H9 (cell line): Measurements from ENCODE around the gene WDR77. TPM values are rescaled to one million over a fixed set of nuclear protein-coding genes. Genes with fewer than 3 reads are reported as not detected.

Source experiments
- DNase-seq: peaks from one replicate; pipeline ENCODE4 v3.0.0-alpha.2; 2017
- H2AFZ ChIP-seq: one replicate; pipeline ENCODE4 v1.6.1; 2013; ENCODE audit warnings: mild to moderate bottlenecking, low read length, control low read depth, moderate library complexity
- H2AK5ac ChIP-seq: 2 replicates; pipeline ENCODE4 v1.6.1; 2013; ENCODE audit warnings: low read length, control low read depth, mixed read lengths; ENCODE audit not compliant: insufficient read length
- H2BK120ac ChIP-seq: one replicate; pipeline ENCODE4 v1.6.1; 2013; ENCODE audit warnings: low read depth, mild to moderate bottlenecking, low read length, control low read depth, inconsistent platforms; ENCODE audit not compliant: poor library complexity, severe bottlenecking
- H2BK12ac ChIP-seq: 2 replicates; pipeline ENCODE4 v1.6.1; 2013; ENCODE audit warnings: low read length, control low read depth, mixed read lengths, low read depth; ENCODE audit not compliant: insufficient read length
- H2BK15ac ChIP-seq: 2 replicates; pipeline ENCODE4 v1.6.1; 2013; ENCODE audit warnings: low read depth, low read length, control low read depth
- H2BK20ac ChIP-seq: one replicate; pipeline ENCODE4 v1.6.1; 2013; ENCODE audit warnings: low read depth, mild to moderate bottlenecking, low read length, control low read depth, inconsistent platforms; ENCODE audit not compliant: poor library complexity, severe bottlenecking
- H2BK5ac ChIP-seq: 2 replicates; pipeline ENCODE4 v1.6.1; 2013; ENCODE audit warnings: low read length, control low read depth, mixed read lengths; ENCODE audit not compliant: insufficient read length
- H3K14ac ChIP-seq: 2 replicates; pipeline ENCODE4 v1.6.1; 2013; ENCODE audit warnings: low read length, control low read depth; ENCODE audit not compliant: insufficient read depth
- H3K18ac ChIP-seq: 2 replicates; pipeline ENCODE4 v1.6.1; 2013; ENCODE audit warnings: low read depth, mild to moderate bottlenecking, mixed read lengths, low read length, control low read depth; ENCODE audit not compliant: insufficient read length
- H3K23ac ChIP-seq: 2 replicates; pipeline ENCODE4 v1.6.1; 2013; ENCODE audit warnings: low read length, control low read depth, mixed read lengths, low read depth; ENCODE audit not compliant: insufficient read length
- H3K23me2 ChIP-seq: 2 replicates; pipeline ENCODE4 v1.6.1; 2013; ENCODE audit warnings: low read depth, mild to moderate bottlenecking, mixed read lengths, low read length, control low read depth; ENCODE audit not compliant: insufficient read length, poor library complexity, severe bottlenecking
- H3K27ac ChIP-seq: 2 replicates; pipeline ENCODE4 v1.5.1; 2013; ENCODE audit warnings: low read length, control low read depth, mixed read lengths, low read depth; ENCODE audit not compliant: insufficient read length
- H3K27me3 ChIP-seq: 2 replicates; pipeline ENCODE4 v1.6.1; 2013; ENCODE audit warnings: low read length, control low read depth, inconsistent platforms; ENCODE audit not compliant: insufficient read depth
- H3K4ac ChIP-seq: 2 replicates; pipeline ENCODE4 v1.6.1; 2013; ENCODE audit warnings: low read depth, mild to moderate bottlenecking, control low read depth, inconsistent platforms, low read length, moderate library complexity
- H3K4me1 ChIP-seq: 2 replicates; pipeline ENCODE4 v1.6.1; 2013; ENCODE audit warnings: low read length, control low read depth, inconsistent platforms; ENCODE audit not compliant: insufficient read depth
- H3K4me2 ChIP-seq: 2 replicates; pipeline ENCODE4 v1.6.1; 2013; ENCODE audit warnings: low read length, control low read depth, mixed read lengths; ENCODE audit not compliant: insufficient read length, insufficient read depth
- H3K56ac ChIP-seq: 2 replicates; pipeline ENCODE4 v1.6.1; 2013; ENCODE audit warnings: low read depth, mild to moderate bottlenecking, mixed read lengths, low read length, control low read depth; ENCODE audit not compliant: insufficient read length
- H3K79me1 ChIP-seq: 2 replicates; pipeline ENCODE4 v1.6.1; 2013; ENCODE audit warnings: low read depth, mild to moderate bottlenecking, moderate library complexity, low read length, control low read depth, inconsistent platforms; ENCODE audit not compliant: insufficient read depth, poor library complexity, severe bottlenecking
- H3K79me2 ChIP-seq: 2 replicates; pipeline ENCODE4 v1.6.1; 2013; ENCODE audit warnings: low read length, control low read depth, inconsistent platforms; ENCODE audit not compliant: insufficient read depth
- H3K9ac ChIP-seq: 2 replicates; pipeline ENCODE4 v1.6.1; 2013; ENCODE audit warnings: low read length, control low read depth, mixed read lengths; ENCODE audit not compliant: insufficient read length; ENCODE audit errors: extremely low read depth
- H3K9me3 ChIP-seq: one replicate; pipeline ENCODE4 v1.6.1; 2013; ENCODE audit warnings: low read depth, low read length, inconsistent platforms; ENCODE audit not compliant: control insufficient read depth
- H3T11ph ChIP-seq: one replicate; pipeline ENCODE4 v1.6.1; 2013; ENCODE audit warnings: mild to moderate bottlenecking, low read length, control low read depth, inconsistent platforms
- H4K20me1 ChIP-seq: one replicate; pipeline ENCODE4 v1.6.1; 2013; ENCODE audit not compliant: control insufficient read depth, insufficient read length, insufficient read depth
- H4K5ac ChIP-seq: 2 replicates; pipeline ENCODE4 v1.6.1; 2013; ENCODE audit warnings: low read depth, mild to moderate bottlenecking, mixed read lengths, low read length, control low read depth; ENCODE audit not compliant: insufficient read length
- H4K8ac ChIP-seq: replicated peaks from 2 replicates; pipeline ENCODE4 v1.6.1; 2013; ENCODE audit warnings: low read length, control low read depth, mixed read lengths, low read depth; ENCODE audit not compliant: insufficient read length
- H4K91ac ChIP-seq: 2 replicates; pipeline ENCODE4 v1.6.1; 2013; ENCODE audit warnings: low read depth, mild to moderate bottlenecking, moderate library complexity, mixed read lengths, low read length, control low read depth; ENCODE audit not compliant: insufficient read length
- H3K27ac Mint-ChIP-seq, 3 experiments: 2 replicates in 2 of 3; 3 replicates in 1 of 3; pipeline ENCODE4 v1.8.0; 2020 to 2021; ENCODE audit warnings: mixed read lengths in 3 of 3, mild to moderate bottlenecking in 1 of 3, moderate library complexity in 1 of 3
- H3K27me3 Mint-ChIP-seq: 2 replicates; pipeline ENCODE4 v1.8.0; 2021; ENCODE audit warnings: low read depth, mild to moderate bottlenecking, moderate library complexity, mixed read lengths
- H3K36me3 Mint-ChIP-seq, 3 experiments: 2 replicates in 2 of 3; 3 replicates in 1 of 3; pipeline ENCODE4 v1.8.0; 2020 to 2021; ENCODE audit warnings: low read depth in 3 of 3, mixed read lengths in 3 of 3; ENCODE audit not compliant: insufficient read depth in 1 of 3
- H3K4me1 Mint-ChIP-seq, 2 experiments: 2 replicates each; pipeline ENCODE4 v1.8.0; 2020; ENCODE audit warnings: mixed read lengths in 2 of 2
- H3K4me3 Mint-ChIP-seq, 2 experiments: 2 replicates in 1 of 2; 3 replicates in 1 of 2; pipeline ENCODE4 v1.8.0; 2020 to 2021; ENCODE audit warnings: mild to moderate bottlenecking in 2 of 2, mixed read lengths in 2 of 2, moderate library complexity in 1 of 2
- H3K9me3 Mint-ChIP-seq, 2 experiments: 2 replicates in 1 of 2; 3 replicates in 1 of 2; pipeline ENCODE4 v1.8.0; 2020; ENCODE audit warnings: mild to moderate bottlenecking in 2 of 2, mixed read lengths in 2 of 2, moderate library complexity in 1 of 2
- whole genome bisulfite sequencing: extraction: QIAGEN DNeasy Blood & Tissue Kit; methylation state at CpG from one replicate; pipeline ENCODE4 v1.1.7; 2013; ENCODE audit warnings: missing lambda C conversion rate, low lambda C conversion rate, mixed read lengths; ENCODE audit not compliant: insufficient read length; ENCODE audit errors: extremely low coverage; 5-methylcytosine and 5-hydroxymethylcytosine counted together
- total RNA-seq: library from RNA; stranded (reverse); gene quantifications from 2 replicates; pipeline ENCODE4 v1.2.1, GENCODE V29; 2021
- TF ChIP-seq, protein P1 (sequence below): fragments of 200-600 bp; sonication (generic); conservative IDR thresholded peaks from 3 replicates; pipeline ENCODE4 v1.8.0; 2021; ENCODE audit warnings: antibody characterized with exemption, mild to moderate bottlenecking

WDR77 gene
- total RNA-seq, 1 experiment from 2014 or later: 70.9 TPM

DNA sequence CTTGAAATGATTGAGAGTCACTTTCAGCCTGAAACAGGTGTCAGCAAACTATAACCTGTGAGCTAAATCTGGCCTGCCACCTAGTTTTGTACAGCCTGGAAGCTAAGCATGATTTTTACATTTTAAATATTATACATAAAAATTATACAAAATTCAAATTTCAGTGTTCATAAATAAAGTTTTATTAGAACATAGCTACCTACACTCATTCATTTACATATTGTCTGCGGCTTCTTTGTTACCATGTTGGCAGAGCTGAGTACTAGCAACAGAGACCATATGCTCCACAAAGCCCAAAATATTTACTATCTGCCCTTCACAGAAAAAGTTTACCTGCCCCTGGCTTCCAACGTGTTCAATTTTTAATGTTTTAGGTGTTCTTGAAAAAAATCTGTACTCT is 16.7 kb upstream of the WDR77 start:
- H3K4me1 ChIP-seq: no peaks in the 10 kb centered on the region
- Mint-ChIP-seq H3K36me3 (peaks cover 0 to 14% (median 6%) of the 10 kb centered on the region in 3 experiments; a peak in 3 of 7 replicates), H3K27me3 (no peaks in the 10 kb centered on the region), H3K4me1 (no peaks in the 10 kb centered on the region), H3K9me3 (no peaks in the 10 kb centered on the region), H3K27ac (no peak overlapping the region), H3K4me3 (no peak overlapping the region)
- H3K23ac ChIP-seq: no peak overlapping the region
- no peak overlapping the region for H4K91ac ChIP-seq
- H3K4ac ChIP-seq: no peak overlapping the region
- H3K9ac ChIP-seq: no peak overlapping the region
- no peak overlapping the region for H4K5ac ChIP-seq
- H2BK20ac ChIP-seq: no peak overlapping the region
- H3K14ac ChIP-seq: no peak overlapping the region
- no peaks in the 10 kb centered on the region for H3K23me2 ChIP-seq
- H2BK5ac ChIP-seq: no peak overlapping the region
- H3K27ac ChIP-seq: no peak overlapping the region
- H3K79me1 ChIP-seq: no peaks in the 10 kb centered on the region
- H2BK12ac ChIP-seq: no peak overlapping the region
- H3K27me3 ChIP-seq: no peaks in the 10 kb centered on the region
- no peak overlapping the region for H3K18ac ChIP-seq
- WGBS: no CpG with 5 or more reads among the region's 2 CpGs
- H2BK120ac ChIP-seq: no peak overlapping the region
- H2AFZ ChIP-seq: no peak overlapping the region
- no peaks in the 10 kb centered on the region for H3K9me3 ChIP-seq
- H3T11ph ChIP-seq: no peak overlapping the region
- TF ChIP-seq, protein P1, sequence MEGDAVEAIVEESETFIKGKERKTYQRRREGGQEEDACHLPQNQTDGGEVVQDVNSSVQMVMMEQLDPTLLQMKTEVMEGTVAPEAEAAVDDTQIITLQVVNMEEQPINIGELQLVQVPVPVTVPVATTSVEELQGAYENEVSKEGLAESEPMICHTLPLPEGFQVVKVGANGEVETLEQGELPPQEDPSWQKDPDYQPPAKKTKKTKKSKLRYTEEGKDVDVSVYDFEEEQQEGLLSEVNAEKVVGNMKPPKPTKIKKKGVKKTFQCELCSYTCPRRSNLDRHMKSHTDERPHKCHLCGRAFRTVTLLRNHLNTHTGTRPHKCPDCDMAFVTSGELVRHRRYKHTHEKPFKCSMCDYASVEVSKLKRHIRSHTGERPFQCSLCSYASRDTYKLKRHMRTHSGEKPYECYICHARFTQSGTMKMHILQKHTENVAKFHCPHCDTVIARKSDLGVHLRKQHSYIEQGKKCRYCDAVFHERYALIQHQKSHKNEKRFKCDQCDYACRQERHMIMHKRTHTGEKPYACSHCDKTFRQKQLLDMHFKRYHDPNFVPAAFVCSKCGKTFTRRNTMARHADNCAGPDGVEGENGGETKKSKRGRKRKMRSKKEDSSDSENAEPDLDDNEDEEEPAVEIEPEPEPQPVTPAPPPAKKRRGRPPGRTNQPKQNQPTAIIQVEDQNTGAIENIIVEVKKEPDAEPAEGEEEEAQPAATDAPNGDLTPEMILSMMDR: no peak
- H4K8ac ChIP-seq: no peak overlapping the region
- no peak overlapping the region for H3K56ac ChIP-seq
- no peak overlapping the region for H3K4me2 ChIP-seq
- H2BK15ac ChIP-seq: no peak overlapping the region
- no peak for DNase-seq
- H3K79me2 ChIP-seq: no peaks in the 10 kb centered on the region
- no peak overlapping the region for H2AK5ac ChIP-seq
- no peaks in the 10 kb centered on the region for H4K20me1 ChIP-seq
